Upper lobe of left lung (tissue), 6 donors: ENCODE results near the gene RAB20. TPM values are rescaled to one million over a fixed set of nuclear protein-coding genes. Genes with fewer than 3 reads are reported as not detected.

Source experiments
- ATAC-seq, 2 donors: fragments of 200-7000 bp; cut with Tn5 transposase; one replicate each; pipeline ENCODE4 v1.9.1; 2022; ENCODE audit warnings: mild to moderate bottlenecking in 2 of 2, moderate library complexity in 2 of 2; ENCODE audit not compliant: low FRiP score in 2 of 2
- DNase-seq, 2 donors: peaks; one replicate each; pipeline ENCODE4 v3.0.0-alpha.2; 2019 to 2020
- H3K27ac ChIP-seq, 4 donors: fragments of 200-600 bp; sonication (generic); one replicate each; pipeline ENCODE4 v1.5.1; 2016 to 2019
- H3K27me3 ChIP-seq, 4 donors: fragments of 200-600 bp; sonication (generic); one replicate each; pipeline ENCODE4 v1.5.1; 2017 to 2019
- H3K36me3 ChIP-seq, 4 donors: fragments of 200-600 bp; sonication (generic); one replicate each; pipeline ENCODE4 v1.5.1; 2016 to 2019
- H3K4me1 ChIP-seq, 4 donors: fragments of 200-600 bp; sonication (generic); one replicate each; pipeline ENCODE4 v1.5.1; 2018 to 2019
- H3K4me3 ChIP-seq, 4 donors: fragments of 200-600 bp; sonication (generic); one replicate each; pipeline ENCODE4 v1.5.1; 2017 to 2019; ENCODE audit warnings: mild to moderate bottlenecking in 2 of 4, moderate library complexity in 1 of 4
- H3K9me3 ChIP-seq, 4 donors: fragments of 200-600 bp; sonication (generic); one replicate each; pipeline ENCODE4 v1.5.1; 2018 to 2019
- CTCF ChIP-seq, 6 experiments: fragments of 450-650 bp in 4 of 6; fragments of 200-600 bp in 2 of 6; sonication (generic) in 2 of 6; IDR thresholded peaks; one replicate each; pipeline ENCODE4 v1.5.1; 2016 to 2019; ENCODE audit warnings: antibody characterized with exemption in 6 of 6
- EP300 ChIP-seq, 4 donors: sonication (generic); formaldehyde crosslinking; IDR thresholded peaks; one replicate each; pipeline ENCODE4 v1.5.1; 2017; ENCODE audit warnings: antibody characterized with exemption in 4 of 4, control low read depth in 2 of 4
- POLR2A ChIP-seq, 4 donors: fragments of 450-650 bp; IDR thresholded peaks; one replicate each; pipeline ENCODE4 v1.5.1; 2016 to 2017; ENCODE audit warnings: antibody characterized with exemption in 4 of 4, mild to moderate bottlenecking in 2 of 4
- POLR2AphosphoS5 ChIP-seq, 2 donors: sonication (generic); formaldehyde crosslinking; IDR thresholded peaks; one replicate each; pipeline ENCODE4 v1.5.1; 2017; ENCODE audit warnings: antibody characterized with exemption in 2 of 2
- WGBS, 2 donors: methylation state at CpG; one replicate each; pipeline ENCODE4 v1.1.5; 2017 to 2018; 5-methylcytosine and 5-hydroxymethylcytosine counted together
- total RNA-seq, 6 donors: library from RNA; depleted of rRNA in 4 of 6; stranded (reverse); fragments of >200 nt in 4 of 6; gene quantifications; one replicate each; pipeline versions ENCODE4 v1.1.0 to v1.2.1, GENCODE V29; 2016 to 2021
- donor health status: DM: no; HTN: no; CAD: no; lungs with moderate emphysema.
- donor health status: DM: no; HTN: yes; CAD: no; lungs with severe emphysema.

Gene RAB20
- total RNA-seq, 6 donors from 2014 or later: 46.7 to 80.7 (median 57.8) TPM

- Histone ChIP-seq H3K4me3 (no peak overlapping the region), H3K27ac (no peak overlapping the region), H3K4me1 (no peaks in the 10 kb centered on the region), H3K9me3 (no peaks in the 10 kb centered on the region), H3K27me3 (no peaks in the 10 kb centered on the region), H3K36me3 (peaks cover 6 to 87% (median 54%) of the 10 kb centered on the region in 4 donors)
- 66 to 82% methylated on average over 4 to 9 of the region's 9 CpGs for WGBS, 2 donors
- DNase-seq: peak in 1 of 2 donors; percentile 23
- TF ChIP-seq POLR2AphosphoS5 (IDR thresholded peaks at IDR 0.05) (no peak), CTCF (IDR thresholded peaks at IDR 0.05) (no peak), EP300 (IDR thresholded peaks at IDR 0.05) (no peak), POLR2A (IDR thresholded peaks at IDR 0.05) (no peak)
- no peak for ATAC-seq
Observed at GRCh38 chr13:110485604-110486003, 75.9 kb downstream of the RAB20 start.

- 88 to 91% methylated on average over 16 to 17 of the region's 18 CpGs for WGBS, 2 donors
- Histone ChIP-seq H3K9me3 (no peaks in the 10 kb centered on the region), H3K27me3 (no peaks in the 10 kb centered on the region), H3K36me3 (peaks cover 6 to 87% (median 56%) of the 10 kb centered on the region in 4 donors), H3K27ac (no peak overlapping the region), H3K4me1 (no peaks in the 10 kb centered on the region), H3K4me3 (no peak overlapping the region)
- TF ChIP-seq POLR2A (IDR thresholded peaks at IDR 0.05): no peak
- no peak for TF ChIP-seq CTCF (IDR thresholded peaks at IDR 0.05)
- TF ChIP-seq EP300 (IDR thresholded peaks at IDR 0.05): no peak
- no peak for TF ChIP-seq POLR2AphosphoS5 (IDR thresholded peaks at IDR 0.05)
- ATAC-seq: peak in 1 of 2 donors; percentile 11
- peak in 1 of 2 donors; percentile 70 for DNase-seq
Observed at GRCh38 chr13:110484290-110485048, 77.1 kb downstream of the RAB20 start.

GRCh38 chr13:110483386-110483968 is 78.0 kb downstream of the RAB20 start:
- no peak for TF ChIP-seq POLR2AphosphoS5 (IDR thresholded peaks at IDR 0.05)
- TF ChIP-seq POLR2A (IDR thresholded peaks at IDR 0.05): no peak
- no peak for TF ChIP-seq CTCF (IDR thresholded peaks at IDR 0.05)
- TF ChIP-seq EP300 (IDR thresholded peaks at IDR 0.05): no peak
- H3K27me3 ChIP-seq: no peaks in the 10 kb centered on the region
- WGBS, 2 donors: 88 to 89% methylated on average over 13 of the region's 13 CpGs
- ATAC-seq: no peak
- no peak overlapping the region for H3K4me3 ChIP-seq
- H3K27ac ChIP-seq: no peak overlapping the region
- no peak for DNase-seq
- no peaks in the 10 kb centered on the region for H3K9me3 ChIP-seq
- peaks cover 6 to 87% (median 55%) of the 10 kb centered on the region in 4 donors for H3K36me3 ChIP-seq
- H3K4me1 ChIP-seq: peaks cover 0 to 4% (median 0%) of the 10 kb centered on the region in 4 donors

GRCh38 chr13:110480161-110480560 is 81.4 kb downstream of the RAB20 start:
- peak overlapping the region in 3 of 4 donors; percentile 19 to 32 (median 30) for H3K27ac ChIP-seq
- 70 to 86% methylated on average over 2 to 5 of the region's 5 CpGs for WGBS, 2 donors
- H3K4me3 ChIP-seq: no peak overlapping the region
- H3K4me1 ChIP-seq: peaks cover 0 to 5% (median 2%) of the 10 kb centered on the region in 4 donors
- no peak for DNase-seq
- H3K27me3 ChIP-seq: no peaks in the 10 kb centered on the region
- no peak for ATAC-seq
- no peaks in the 10 kb centered on the region for H3K9me3 ChIP-seq
- TF ChIP-seq CTCF (IDR thresholded peaks at IDR 0.05) (no peak), POLR2AphosphoS5 (IDR thresholded peaks at IDR 0.05) (no peak), POLR2A (IDR thresholded peaks at IDR 0.05) (no peak), EP300 (IDR thresholded peaks at IDR 0.05) (no peak)
- H3K36me3 ChIP-seq: peaks cover 6 to 91% (median 45%) of the 10 kb centered on the region in 4 donors
